HG03565 (cell line): ENCODE results near the gene HAUS6.
A peak's percentile ranks its signal among the peaks of the same experiment; 100 is the strongest.
"Not testable (repeated sequence)": the region's sequence is repeated elsewhere in the genome, so short reads cannot be mapped to it uniquely, and the experiment has no call there.

Experiments used
- ATAC-seq: cut with Tn5 transposase; IDR thresholded peaks from one replicate; pipeline ENCODE4 v1.9.1; 2021; ENCODE audit warnings: mild to moderate bottlenecking, moderate library complexity; ENCODE audit not compliant: unreplicated experiment

The HAUS6 gene

DNA sequence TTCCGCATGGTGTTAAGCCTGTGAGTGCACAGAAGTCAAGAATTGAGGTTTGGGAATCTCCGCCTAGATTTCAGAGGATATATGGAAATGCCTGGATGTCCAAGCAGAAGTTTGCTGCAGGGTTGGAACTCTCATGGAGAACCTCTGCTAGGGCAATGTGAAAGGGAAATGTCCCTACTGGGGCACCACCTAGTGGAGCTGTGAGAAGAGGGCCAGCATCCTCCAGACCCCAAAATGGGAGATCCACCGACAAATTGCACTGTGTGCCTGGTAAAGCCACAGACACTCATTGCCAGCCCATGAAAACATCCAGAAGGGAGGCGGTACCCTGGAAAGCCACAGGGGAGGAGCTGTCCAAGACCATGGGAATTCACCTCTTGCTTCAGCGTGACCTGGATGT lies 66.1 kb downstream of the HAUS6 start:
- no peak for ATAC-seq

DNA sequence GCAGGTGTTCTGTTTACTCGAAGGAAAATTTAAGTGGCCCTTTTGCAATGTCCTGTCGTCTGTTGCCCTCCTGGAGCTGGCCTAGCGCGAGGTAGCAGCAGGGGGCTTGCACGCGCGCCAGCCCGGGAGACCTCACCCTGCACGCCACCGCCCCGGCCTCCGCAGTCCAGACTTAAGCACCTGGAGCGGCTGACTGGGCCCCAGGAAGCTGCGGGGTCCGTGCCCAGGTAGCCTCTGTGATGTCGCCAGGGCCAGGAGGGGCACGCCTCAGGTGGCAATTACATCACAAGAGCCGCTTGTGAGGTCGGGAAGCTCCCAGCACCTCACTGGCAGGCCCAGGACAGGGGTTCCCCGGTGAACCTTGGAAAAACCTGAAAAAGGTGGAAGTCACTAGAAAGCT lies 69.7 kb downstream of the HAUS6 start, which contains the start of gene SAXO1:
SAXO1 (minus strand) TSS at position 195 of the 400 bp plus-strand sequence. CDS start 301 bp downstream, outside the sequence.
- ATAC-seq: no peak

GRCh38 chr9:19032406-19032805 lies 70.3 kb downstream of the HAUS6 start:
- ATAC-seq: no peak

DNA sequence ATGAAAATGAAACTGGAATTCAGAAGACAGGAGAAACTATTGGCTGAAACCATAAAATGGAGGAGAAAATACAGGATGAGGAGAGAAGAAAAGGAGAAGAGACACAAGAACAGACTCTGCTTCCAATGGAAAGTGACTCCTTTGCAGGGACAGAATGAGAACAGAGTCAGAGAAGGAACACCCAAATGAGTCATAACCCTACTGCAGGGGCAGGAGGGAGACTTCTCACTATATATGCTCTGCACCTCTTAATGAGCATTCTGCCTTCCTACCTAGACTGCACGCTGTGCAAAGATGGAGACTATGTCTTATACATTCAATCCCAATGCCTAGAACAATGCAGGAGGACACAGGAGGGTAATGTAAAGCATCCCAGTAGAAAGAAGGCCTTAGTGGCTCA lies 71.8 kb downstream of the HAUS6 start:
- ATAC-seq: peak; percentile 80

- peak; percentile 50 for ATAC-seq
Measured at GRCh38 chr9:19028835-19029451, 73.8 kb downstream of the HAUS6 start.

DNA sequence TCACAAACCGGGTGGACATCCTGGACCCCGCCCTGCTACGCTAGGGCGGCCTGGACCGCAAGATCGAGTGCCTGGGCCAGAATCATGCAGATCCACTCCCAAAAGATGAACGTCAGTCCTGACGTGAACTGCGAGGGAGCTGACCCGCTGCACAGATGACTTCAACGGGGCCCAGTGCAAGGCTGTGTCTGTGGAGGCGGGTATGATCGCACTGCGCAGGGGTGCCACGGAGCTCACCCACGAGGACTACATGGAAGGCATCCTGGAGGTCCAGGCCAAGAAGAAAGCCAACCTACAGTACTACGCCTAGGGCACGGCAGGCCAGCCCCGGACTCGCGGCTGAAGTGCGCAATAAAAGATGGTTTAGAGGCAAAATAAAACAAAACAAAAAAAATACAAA lies 74.9 kb downstream of the HAUS6 start:
- ATAC-seq: no peak

DNA sequence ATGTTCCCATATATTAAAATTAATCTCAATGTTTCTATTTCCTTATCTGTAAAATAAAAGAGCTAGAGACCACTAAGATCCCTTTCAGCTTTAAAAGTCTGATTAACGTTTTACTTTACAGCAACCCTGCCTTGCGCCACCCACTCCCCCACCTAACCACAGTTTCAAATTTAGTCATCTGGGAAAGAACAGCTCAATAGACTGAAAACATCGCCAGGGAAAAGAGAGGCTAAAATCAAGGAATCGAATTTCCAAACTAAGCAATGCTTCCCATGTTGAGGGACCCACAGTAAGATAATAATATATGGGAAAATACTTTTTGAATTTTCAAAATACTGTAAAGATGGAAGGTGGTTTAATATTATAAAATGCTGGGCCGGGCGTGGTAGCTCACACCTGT lies 76.3 kb downstream of the HAUS6 start:
- ATAC-seq: no peak

DNA sequence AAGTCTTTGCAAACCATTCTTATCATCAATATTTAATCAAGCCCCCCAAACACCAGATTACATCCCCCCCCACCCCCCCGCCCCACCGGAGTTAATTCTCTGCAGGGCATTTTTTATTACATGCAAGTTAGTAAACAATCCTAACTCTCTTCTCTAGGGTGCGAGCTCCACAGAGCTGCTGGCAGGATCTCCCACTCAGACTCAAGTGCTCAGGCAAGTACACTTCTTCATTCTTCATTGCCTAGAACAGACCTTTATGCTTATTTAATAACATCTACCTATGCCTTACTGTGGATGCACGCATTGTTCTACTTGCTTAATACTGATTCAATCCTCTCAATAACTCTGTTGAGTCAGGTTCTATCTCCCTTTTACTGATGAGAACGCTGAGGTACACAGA lies 79.6 kb downstream of the HAUS6 start:
- no peak for ATAC-seq

- no peak for ATAC-seq
Measured at GRCh38 chr9:19022206-19022605, 80.5 kb downstream of the HAUS6 start.

DNA sequence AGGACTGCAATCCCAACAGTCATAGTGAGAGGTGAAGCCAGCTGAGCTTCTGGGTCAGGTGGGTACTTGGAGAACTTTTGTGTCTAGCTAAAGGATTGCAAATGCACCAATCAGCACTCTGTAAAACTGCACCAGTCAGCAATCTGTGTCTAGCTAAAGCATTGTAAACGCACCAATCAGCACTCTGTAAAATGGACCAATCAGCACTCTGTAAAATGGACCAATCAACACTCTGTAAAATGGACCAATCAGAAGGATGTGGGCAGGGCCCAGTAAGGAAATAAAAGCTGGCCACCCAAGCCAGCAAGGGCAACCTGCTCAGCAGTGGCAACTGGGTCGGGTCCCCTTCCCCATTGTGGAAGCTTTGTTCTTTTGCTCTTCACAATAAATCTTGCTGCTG lies 81.1 kb downstream of the HAUS6 start:
- not testable (repeated sequence) for ATAC-seq

DNA sequence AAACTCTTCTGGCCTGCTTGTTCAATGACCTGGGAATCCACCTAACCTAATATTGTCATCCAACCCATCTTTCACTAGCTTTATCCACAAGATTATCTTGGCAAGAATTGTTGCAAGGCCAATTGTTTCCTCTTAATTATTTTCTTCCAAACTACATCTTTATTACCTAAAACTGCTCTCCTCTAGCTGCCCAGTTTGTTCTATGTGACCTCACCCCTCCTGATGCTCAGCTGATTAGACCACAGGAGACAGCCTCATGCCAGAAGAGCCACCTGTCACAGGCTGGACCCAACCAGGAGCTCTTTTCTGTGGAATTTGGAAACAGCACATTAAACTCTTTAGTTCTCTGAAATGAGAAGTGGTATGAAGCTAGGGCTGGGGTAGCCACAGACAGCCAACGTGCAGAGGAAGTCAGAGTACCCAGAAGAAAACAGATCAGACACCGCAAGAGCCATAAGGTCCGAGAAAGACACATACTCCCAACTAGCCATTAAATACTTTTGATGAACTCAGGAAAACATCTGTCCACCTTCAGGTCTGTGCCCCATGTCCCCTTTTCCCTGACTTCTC lies 81.7 kb downstream of the HAUS6 start:
- ATAC-seq: no peak

GRCh38 chr9:19018201-19018600 lies 84.5 kb downstream of the HAUS6 start:
- ATAC-seq: no peak

DNA sequence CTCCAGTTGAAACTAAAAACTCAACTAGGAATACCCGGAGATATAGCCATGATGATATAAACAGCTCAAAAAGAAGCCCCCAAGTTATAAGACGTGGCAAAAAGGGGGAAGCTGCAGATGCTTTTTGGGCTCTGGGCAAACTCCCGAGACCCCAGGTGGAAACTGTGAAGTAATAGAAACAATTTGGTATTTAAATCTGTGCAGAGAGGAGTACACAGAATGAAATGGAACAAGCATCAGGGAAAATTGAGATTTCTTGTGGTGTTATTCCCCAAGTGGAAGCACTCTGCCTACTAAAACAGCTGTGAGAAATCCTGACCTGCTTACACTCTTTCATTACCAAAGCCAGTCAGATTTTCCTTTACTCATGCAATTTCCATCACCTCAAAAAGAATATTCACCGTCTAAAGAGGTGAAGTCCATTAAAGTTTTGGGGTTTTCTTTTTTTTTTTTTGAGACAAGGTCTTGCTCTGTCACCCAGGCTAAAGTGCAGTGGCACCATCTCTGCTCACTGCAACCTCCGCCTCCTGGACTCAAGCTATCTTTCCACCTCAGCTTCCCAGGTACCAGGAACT lies 93.2 kb downstream of the HAUS6 start:
- ATAC-seq: no peak
